CD4-positive, alpha-beta T cell treated with Interleukin-2 at 100 ng/mL for 4 hours (primary cell): ENCODE measurements around the gene IL11RA.
"Not testable (repeated sequence)": the region's sequence is repeated elsewhere in the genome, so short reads cannot be mapped to it uniquely, and the experiment has no call there.

Experiments used
- DNase-seq: peaks from one replicate; pipeline ENCODE4 v3.0.0-alpha.2; 2020; ENCODE audit warnings: low spot score

IL11RA gene

DNA sequence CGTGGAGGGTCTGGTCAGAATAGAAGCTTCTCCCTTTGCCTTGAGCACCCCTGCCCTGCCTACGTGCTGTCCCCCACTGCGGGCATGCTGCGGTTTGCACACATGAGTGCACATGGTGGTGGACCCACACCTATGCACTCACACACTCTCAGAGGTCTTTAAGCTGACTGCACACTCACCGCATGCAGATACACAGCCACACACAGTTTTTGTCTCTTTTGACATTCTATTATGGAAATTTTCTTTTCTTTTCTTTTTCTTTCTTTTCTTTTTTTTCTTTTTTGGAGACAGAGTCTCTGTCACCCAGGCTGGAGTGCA is 22.5 kb upstream of the IL11RA start:
- no peak for DNase-seq

DNA sequence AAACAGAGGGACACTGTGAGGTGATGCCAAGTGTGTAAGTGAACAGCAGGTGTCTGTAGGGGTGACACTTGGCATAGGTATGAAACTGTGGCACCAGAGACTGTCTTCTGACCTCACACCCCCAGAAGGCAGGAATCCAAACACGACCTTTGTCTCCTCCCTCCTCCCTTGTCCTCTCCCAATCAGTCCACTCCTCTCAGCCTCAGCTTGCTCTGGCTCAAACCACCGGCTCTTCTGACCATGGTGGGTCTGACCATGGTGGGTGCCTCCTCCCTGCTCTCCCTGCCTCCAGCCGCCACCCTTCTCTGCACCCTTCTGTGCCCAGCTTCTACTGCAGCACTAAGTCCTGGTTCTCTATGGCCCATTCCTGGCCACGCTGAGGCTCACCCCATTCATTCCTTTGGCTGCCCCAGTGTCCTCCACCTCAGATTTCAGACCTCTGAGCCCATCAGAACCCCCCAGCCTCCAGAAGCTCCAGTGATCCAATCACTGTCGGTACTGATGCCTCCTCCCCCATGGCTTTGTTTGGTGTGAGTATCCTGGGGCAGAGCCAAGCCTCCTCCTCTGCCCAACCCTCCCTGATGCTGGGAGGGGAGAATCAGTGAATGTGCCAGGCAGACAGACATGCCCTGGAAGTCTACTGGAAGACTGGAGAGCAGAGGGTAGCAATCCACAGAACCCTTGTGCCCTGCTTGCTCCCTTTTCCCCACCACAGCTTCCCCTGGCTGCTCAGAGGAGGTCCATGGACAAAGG is 21.4 kb upstream of the IL11RA start:
- DNase-seq: no peak

DNA sequence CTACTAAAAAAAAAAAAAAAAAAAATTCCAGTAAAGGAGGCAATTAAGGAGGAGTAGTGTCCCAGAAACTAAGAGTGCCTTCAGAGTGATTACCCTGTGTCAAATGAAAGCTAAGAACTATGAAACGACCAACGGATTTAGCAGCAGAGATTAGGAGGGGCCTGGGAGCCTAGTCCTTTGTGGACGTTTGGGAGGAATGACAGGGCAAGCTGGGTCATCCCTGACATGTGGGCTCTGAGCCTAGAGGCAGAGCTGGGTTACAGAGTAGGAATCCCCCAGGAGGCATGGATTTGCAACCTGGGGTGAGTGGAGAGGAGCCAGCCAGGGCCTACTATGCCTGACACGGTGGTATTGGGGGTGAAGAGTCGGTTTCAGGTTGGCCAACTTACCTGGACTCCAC is 18.8 kb upstream of the IL11RA start:
- no peak for DNase-seq

DNA sequence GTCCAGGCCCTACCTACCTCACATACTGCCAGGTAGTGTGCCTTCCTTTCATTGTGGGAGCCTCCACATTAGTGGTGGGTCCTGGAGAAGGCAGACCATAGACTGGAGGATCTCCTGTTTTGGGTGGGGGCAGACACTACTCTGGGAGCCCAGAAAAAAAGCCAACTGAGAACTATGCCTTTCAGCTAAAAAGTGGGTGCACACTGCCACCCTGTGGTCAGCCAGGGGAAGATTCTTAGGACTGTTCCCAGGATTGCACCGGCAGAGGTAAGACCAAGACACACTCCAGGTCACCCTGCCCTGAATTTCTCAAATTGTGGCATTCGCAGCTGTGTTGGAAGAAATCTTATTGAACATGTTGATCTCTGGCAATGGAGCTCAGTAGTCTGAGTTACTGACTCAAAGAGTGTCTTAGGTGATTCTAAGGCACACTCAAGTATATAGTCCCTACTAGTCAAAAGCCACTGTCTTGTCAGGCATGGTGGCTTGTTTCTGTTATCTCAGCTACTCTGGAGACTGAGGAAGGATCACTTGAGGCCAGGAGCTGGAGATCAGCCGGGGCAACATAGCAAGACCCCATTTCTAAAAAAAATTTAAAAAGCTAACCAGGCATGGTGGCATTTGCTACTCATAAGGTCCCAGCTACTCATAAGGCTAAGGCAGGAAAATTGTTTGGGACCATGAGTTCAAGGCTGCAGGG is 18.0 kb upstream of the IL11RA start:
- peak; percentile 81 for DNase-seq

DNA sequence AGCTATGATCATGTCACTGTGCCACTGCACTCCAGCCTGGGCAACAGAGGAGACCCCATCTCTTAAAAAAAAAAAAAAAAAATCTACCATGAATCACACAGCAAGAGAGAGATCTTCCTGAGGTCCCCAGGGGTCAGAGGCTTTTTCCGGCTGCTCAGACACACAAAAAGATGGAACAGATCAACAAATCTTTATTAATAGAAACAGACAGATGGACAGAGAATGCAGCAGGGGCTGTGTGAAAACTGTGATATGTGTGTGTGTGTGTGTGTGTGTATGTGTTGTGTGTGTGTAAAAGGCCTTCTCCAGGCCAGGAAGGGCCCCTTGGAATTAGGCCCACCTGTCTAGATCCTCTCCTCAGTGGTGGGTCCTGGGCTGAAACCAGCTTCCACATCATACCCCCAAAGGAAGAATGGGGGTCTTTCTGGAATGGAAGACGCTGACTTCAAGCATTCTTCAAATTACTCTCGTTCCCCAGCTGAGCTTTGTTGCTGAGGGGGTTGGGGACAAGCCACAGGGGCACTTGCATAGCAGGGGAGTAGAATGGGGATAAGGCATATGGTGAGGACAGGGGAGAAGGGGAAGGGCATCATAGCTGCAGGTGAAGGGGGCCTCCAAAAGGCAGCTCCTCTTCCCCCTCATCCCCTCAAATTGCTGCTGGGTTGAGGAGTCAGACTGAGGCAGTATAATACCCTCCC is 17.3 kb upstream of the IL11RA start:
- DNase-seq: no peak

DNA sequence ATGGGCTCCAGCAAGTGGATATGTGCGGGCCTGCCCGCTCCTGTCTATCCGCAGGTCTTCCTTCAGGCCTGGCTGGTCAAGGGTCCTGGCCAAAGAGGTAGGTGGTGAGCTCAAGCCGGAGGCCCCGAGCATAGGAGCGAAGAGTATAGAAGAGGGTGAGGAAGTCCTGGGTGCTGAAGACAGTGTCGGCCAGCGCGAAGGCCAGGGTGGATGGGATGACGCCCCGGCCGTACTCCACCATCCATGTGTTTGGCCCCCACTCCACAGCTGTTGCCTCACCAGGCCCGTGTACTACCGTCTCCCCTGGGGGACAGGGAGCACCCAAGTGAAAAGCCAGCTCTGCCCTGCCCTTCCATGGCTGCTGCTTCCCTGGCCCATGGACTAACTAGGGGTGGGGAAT is 16.4 kb upstream of the IL11RA start:
- no peak for DNase-seq

DNA sequence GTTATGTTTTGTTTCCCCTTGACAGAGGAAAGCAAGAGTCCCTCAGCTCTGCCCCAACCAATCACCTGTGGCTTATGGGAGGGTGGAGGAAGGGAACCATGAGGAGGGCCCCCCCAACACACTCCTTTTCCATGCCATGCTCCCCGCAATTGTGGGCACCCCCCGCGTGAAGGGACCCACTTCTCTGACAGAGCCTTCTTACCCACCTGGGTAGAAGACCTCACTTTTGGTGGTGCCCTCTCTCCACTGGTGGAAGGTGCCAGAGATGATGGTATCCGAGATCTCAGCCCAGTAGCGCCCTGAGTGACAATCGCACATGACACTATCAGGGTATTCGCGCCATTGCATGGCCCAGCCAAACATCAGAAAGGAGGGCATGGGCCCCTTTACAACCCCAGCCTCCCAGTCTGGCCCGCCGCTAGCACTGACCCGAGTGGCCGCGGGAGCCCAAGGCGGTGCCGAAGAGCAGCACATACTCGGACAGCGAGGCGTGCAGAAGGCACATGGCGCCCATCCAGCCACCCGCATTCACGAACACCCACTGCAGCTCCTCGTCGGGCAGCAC is 15.1 kb upstream of the IL11RA start:
- DNase-seq: no peak

DNA sequence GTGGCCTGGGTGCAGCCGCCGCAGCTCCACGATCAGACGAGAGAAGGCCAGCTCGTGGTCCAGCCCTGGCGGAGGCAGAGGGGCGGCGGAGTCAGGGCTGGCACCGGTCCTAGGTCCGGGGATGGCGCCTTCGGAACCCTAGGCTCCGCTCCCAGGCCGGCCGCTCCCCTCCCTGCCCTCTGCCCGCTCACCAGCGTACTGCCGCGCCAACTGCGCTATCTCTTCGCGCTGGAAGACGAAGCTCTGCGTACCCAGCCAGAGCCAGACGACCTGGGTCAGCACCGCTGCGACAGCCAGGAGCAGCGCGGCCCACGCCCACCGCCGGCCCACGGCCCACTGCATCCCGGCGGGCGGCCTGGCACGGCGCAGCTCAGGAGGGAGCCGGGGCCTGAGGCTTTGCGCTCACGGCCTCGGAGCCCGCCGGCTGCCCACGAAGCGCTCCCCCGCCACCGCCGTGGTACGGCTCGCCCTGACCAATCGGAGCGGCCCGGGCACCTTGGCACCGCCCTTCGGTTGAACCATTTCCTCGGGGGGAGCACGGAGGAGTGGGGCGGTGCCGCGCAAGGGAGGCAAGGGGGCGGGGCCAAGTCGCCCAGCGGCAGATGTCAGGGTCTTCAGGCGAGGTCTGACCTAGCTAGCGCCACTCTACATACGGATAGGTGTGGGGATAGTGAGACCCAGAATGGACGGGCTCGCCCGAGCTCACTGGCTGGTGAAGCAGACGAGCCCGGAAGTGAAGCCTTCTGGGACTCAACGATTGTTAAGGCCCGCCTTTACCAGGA is 14.4 kb upstream of the IL11RA start, which contains the start of gene SIGMAR1:
Gene SIGMAR1, minus strand, starts transcription at position 432 of the 782 bp plus-strand sequence. Its CDS starts 90 bp downstream, at position 342.
- DNase-seq: peak; percentile 96

DNA sequence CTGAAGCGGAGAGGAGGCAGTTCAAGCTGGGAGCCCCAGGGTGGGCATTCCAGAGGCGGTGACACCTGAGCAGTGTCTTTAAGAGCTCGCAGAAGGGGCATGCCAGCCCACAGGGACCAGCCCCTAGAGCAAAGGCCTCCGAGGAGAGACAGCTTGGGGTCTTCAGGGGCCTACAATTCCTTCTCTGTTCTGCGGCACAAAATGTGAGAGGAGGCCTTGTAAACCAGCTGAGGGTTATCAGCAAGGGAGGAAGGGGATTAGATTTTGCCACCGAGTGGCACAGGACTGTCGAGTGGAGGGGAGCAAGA is 13.9 kb upstream of the IL11RA start:
- no peak for DNase-seq

DNA sequence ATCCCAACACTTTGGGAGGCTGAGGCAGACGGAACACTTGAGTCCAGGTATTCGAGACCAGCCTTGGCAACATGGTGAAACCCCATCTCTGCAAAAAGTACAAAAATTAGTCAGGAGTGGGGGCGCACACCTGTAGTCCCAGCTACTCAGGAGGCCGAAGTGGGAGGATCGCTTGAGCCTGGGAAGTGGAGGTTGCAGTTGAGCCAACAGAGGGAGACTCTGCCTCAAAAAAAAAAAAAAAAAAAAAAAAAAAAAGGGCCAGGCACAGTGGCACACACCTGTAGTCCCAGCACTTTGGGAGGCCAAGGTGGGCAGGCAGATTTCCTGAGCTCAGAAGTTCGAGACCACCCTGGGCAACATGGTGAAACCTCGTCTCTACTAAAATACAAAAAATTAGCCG is 12.7 kb upstream of the IL11RA start:
- DNase-seq: not testable (repeated sequence)

DNA sequence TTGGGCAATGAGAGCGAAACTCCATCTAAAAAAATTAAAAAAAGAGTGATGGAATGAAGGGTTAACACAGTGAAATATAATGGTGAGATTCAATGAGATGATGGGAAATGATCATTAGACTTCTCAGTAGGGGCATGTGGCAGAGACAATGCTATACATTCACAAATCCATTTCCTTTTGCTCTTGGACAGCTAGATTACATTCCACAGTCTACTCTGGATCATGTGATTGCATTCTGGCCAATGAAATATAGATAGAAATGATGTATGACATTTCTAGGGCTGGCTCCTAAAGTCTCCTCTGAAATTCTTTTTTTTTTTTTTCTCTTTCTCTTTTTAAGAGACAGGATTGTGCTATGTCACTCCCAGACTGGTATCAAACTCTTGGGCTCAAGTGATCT is 9.3 kb upstream of the IL11RA start:
- DNase-seq: no peak

DNA sequence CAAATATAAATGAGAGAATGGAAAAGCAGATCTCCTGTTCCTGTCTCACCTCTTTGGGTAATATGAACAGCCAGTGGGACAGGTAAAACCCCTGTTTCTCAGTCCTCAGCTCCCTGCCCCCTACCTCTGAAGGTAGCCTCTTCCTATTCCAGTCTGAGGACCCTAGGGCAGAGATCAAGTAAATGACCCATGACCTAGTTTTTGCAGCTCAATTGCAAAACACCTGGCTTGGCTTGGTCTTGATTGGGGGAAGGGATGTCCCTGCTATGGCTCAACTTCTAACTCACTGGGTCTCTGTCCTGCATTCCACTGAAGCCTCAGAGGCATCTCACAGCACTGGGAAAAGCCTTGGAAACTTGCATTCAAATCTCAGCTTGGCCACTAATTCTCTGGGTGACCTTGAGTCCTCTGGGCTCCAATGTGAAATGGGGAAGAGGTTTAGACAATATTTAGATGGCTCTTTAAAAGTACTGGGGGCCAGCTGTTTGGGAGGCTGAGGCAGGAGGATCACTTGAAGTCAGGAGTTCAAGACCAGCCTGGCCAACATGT is 7.1 kb upstream of the IL11RA start:
- no peak for DNase-seq

DNA sequence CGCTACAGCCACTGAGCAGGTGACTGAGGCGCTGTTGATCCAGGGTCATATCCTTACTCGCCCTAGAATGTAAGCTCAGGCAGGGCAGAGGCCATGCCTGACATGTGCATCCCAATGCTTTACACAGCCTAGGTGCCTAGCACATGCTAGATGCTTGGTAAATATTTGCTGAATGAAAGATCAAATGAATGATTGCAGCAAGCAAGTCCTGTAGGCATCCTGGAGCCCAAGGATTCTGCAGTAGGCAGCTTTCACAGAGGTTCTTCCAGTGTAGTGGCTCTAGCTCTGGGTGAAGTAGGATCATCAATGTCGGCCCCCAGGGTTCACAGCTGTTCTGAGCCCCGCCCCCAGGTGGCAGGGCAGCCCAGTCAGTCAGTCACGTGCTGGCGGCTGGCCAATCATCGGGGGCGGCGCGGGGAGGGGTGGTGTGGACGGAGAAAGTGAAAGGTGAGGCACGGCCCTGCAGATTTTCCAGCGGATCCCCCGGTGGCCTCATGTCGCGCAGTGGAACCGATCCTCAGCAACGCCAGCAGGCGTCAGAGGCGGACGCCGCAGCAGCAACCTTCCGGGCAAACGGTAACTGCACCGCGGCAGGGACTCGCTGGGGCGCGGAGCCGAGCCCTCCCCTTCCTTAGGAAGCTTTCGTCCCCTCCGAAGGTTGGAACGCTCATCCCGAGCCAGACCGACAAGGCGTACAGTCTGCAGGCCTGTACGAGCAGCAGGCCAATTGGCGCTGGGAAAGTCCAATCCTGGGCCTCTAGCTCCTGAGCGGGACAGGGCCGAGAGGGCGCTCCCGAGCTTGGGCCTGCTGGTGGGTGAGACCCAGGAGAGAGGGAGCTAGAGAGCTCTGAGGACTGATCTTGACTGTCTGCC is 5.5 kb upstream of the IL11RA start, which contains the start of gene GALT:
Gene GALT, plus strand, starts transcription at position 465 of the 873 bp plus-strand sequence. Its CDS starts 30 bp downstream, at position 495.
- peak; percentile 97 for DNase-seq

DNA sequence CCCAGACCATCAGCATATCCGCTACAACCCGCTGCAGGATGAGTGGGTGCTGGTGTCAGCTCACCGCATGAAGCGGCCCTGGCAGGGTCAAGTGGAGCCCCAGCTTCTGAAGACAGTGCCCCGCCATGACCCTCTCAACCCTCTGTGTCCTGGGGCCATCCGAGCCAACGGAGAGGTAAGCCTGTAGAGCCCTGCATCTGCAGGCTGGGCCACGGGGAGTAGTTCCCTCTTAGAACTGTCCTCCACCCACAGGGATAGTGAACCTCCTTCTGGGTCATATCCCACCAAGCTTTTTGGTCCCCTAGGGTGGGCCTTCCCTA is 4.9 kb upstream of the IL11RA start:
- no peak for DNase-seq

DNA sequence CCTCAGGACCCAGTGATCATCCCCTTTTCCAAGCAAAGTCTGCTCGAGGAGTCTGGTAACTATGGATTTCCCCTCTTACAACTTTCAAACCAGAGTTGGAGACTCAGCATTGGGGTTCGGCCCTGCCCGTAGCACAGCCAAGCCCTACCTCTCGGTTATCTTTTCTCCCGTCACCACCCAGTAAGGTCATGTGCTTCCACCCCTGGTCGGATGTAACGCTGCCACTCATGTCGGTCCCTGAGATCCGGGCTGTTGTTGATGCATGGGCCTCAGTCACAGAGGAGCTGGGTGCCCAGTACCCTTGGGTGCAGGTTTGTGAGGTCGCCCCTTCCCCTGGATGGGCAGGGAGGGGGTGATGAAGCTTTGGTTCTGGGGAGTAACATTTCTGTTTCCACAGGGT is 4.3 kb upstream of the IL11RA start:
- peak; percentile 15 for DNase-seq

DNA sequence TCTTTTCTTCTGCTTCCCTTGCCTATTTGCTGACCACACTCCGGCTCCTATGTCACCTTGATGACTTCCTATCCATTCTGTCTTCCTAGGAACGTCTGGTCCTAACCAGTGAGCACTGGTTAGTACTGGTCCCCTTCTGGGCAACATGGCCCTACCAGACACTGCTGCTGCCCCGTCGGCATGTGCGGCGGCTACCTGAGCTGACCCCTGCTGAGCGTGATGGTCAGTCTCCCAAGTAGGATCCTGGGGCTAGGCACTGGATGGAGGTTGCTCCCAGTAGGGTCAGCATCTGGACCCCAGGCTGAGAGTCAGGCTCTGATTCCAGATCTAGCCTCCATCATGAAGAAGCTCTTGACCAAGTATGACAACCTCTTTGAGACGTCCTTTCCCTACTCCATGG is 3.3 kb upstream of the IL11RA start:
- no peak for DNase-seq

DNA sequence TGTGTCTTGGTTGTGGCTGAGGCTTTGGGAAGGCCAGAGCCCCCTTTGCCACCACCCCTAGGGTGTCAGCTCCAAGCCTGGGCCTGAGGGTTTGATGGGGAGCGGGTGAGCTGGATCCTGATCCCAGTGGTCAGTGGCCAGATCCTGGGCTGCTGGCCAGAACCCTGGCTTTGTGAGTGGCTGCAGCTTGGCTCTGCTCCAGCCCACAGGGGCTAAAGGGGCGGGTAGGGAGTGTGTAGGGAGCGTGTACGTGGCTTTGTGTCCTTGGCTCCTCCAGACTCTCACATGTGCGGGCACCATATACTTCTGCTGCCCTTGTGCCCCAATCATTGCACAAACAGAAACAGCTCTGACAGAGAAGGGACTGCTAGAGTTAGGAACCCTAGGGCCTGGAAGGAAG is 1.2 kb upstream of the IL11RA start:
- no peak for DNase-seq

DNA sequence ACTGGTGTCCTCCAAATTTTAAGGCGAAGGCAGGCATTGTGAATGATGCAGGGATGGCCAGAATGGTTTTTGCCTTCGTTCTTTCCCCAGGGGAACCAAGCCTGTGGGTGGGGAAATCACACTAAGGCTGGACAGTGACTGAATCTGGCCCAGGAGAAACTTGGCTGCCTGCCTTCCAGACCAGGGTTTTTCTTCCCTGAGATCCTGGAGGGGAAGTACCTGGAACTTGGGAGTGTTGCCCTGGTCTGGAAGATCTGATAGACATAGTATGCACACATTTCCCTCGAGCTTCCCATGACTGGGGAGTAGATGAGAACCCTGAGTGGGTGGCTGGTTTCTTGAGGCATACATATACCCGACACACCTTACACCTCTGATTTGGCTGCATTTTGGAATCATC is 664 bp upstream of the IL11RA start:
- no peak for DNase-seq

DNA sequence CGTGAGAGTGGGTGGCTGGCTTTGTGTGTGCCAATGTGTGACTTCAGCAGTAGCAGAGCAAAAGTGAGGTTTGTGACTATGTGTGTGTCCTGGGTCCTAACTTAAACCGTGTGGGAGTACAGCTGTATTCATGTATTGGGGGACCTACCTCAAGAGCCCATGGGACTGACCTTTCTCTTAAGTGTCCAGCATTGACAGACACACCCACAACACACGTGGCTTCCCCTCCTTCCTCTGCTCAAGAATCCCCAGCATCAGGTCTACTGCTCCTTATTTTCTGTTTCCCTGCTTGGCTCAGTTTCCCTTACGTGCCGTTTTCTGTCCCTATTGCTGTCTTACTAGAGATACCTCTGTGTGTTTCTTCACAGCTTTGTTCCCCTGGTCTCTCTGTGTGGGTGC is 616 bp downstream of the IL11RA start:
- no peak for DNase-seq

DNA sequence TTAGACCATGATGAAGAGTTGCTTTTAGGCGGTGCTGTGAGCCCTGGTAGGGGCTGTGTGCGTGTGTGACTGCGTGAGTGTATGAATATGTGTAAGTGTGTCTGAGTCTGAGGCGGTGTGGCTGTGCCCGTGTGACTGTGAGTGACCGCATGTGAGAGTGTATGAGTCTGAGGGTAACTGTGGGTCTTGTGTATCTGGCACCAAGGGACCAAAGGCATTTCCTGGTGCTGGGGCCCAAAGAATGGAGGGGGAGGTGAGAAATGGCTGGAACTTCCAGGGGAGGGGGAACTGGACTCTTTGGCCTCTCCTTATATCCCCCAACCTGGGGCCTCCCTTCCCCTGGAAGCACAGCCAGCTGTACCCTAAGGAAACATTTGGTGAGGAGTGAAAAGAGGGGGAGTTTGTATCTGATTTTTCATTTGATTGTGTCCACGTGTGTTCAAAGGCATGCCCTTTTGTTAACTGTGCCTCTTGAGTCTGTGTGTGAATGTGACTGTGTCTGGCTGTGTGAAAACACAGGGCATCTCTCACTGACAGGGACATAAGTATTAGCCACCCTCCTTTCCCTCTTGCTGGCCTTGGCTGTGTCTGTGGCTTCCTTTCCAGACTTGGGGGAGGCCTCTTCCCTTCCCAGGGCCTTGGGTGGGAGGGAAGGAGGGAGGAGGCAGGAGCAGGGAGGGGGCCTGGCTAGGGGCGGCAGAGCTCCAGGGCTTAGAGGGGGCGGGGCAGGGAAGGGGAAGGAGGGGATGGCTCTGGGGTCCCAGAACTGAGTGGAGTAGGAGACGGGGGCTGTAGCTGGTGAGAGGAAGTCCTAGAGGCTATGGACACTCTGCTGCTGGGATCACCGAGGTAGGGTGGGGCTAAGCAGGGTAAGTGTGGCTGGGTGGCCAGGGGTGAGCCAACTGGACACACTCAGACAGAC is 1.4 kb downstream of the IL11RA start:
- no peak for DNase-seq
